Measurements from ENCODE around the gene NACA2. TPM values are rescaled to one million over a fixed set of nuclear protein-coding genes. Genes with fewer than 3 reads are reported as not detected.

Gene NACA2
- total RNA-seq (not detected in 2 replicates), polyA plus RNA-seq (not detected in 2 replicates)

DNA sequence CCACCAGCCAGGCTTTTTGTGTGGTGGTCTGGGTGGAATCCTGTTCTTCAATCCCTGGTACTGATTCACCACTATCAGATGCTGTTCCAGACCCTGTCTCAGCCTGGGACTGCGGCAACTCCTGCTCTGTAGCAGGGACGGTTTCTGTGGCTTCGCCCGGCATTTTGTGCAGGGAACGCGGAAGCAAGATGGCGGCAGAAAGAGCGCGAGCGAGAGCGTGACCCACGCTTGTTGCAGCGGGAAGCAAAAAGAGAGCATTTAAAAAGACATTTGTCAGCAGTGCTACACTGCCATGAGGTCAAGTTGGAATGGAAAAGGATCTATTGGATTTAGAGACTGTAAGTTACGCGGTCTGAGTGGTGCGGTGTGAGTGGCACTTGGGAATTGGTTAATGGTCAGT lies at the start of gene NACA2:
NACA2 (minus strand) TSS at position 202 of the 400 bp plus-strand sequence; CDS start at position 163, 39 bp downstream.
- Histone ChIP-seq H3K36me3 (no peaks in the 10 kb centered on the region), H3K27ac (no peak within 1 kb of the TSS), H3K27me3 (peaks cover 5% of the 10 kb centered on the region), H3K9me3 (ENCODE audit: low read depth) (no peaks in the 10 kb centered on the region), H3K4me3 (no peak within 1 kb of the TSS), H3K4me1 (ENCODE audit: low read depth) (no peaks in the 10 kb centered on the region)
- DNase-seq (ENCODE audit: low read depth in 1 of 2, low spot score in 1 of 2), result no peak
- TF ChIP-seq, protein P1, sequence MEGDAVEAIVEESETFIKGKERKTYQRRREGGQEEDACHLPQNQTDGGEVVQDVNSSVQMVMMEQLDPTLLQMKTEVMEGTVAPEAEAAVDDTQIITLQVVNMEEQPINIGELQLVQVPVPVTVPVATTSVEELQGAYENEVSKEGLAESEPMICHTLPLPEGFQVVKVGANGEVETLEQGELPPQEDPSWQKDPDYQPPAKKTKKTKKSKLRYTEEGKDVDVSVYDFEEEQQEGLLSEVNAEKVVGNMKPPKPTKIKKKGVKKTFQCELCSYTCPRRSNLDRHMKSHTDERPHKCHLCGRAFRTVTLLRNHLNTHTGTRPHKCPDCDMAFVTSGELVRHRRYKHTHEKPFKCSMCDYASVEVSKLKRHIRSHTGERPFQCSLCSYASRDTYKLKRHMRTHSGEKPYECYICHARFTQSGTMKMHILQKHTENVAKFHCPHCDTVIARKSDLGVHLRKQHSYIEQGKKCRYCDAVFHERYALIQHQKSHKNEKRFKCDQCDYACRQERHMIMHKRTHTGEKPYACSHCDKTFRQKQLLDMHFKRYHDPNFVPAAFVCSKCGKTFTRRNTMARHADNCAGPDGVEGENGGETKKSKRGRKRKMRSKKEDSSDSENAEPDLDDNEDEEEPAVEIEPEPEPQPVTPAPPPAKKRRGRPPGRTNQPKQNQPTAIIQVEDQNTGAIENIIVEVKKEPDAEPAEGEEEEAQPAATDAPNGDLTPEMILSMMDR (IDR thresholded peaks at IDR 0.05; ENCODE audit: low read depth, low read length), result no peak

DNA sequence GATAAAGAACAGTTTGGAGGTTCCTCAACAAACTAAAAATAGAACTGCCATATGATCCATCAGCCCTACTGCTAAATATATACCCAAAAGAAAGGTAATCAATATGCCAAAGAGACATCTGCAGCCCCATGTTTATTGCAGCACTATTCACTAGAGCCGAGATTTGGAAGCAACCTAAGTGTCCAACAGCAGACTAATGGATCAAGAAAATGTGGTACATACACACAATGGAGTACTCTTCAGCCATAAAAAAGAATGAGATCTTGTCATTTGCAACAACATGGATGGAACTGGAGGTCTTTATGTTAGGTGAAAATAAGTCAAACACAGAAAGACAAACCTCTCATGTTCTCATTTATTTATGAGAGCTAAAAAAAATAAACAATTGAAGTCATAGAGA lies 48.8 kb upstream of the NACA2 start:
- no peak for DNase-seq (ENCODE audit: low read depth in 1 of 2, low spot score in 1 of 2)

DNA sequence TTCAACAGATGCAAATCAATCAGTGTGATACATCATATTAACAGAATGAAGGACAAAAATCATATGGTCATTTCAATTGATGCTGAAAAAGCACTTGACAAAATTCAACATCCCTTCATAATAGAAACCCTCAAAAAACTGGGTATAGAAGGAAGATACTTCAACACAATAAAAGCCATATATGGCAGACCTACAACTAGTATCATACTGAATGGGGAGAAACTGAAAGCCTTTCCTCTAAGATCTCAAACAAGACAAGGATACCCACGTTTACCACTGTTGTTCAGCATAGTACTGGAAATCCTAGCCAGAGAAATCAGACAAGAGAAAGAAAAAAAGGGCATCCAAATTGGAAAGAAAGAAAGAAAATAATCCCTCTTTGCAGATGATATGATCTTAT lies 47.1 kb upstream of the NACA2 start:
- Histone ChIP-seq H3K36me3 (no peaks in the 10 kb centered on the region), H3K27ac (no peak overlapping the region), H3K4me1 (ENCODE audit: low read depth) (no peaks in the 10 kb centered on the region), H3K9me3 (ENCODE audit: low read depth) (no peaks in the 10 kb centered on the region), H3K27me3 (no peaks in the 10 kb centered on the region), H3K4me3 (no peak overlapping the region)
- TF ChIP-seq, protein P1 (IDR thresholded peaks at IDR 0.05; ENCODE audit: low read depth, low read length), result no peak
- DNase-seq (ENCODE audit: low read depth in 1 of 2, low spot score in 1 of 2), result no peak

More for the DNA sequence above, 48.8 kb upstream of the NACA2 start:
- H3K9me3 ChIP-seq (ENCODE audit: low read depth), result no peaks in the 10 kb centered on the region
- TF ChIP-seq, protein P1 (IDR thresholded peaks at IDR 0.05; ENCODE audit: low read depth, low read length), result no peak
- no peaks in the 10 kb centered on the region for H3K27me3 ChIP-seq
- no peak overlapping the region for H3K27ac ChIP-seq
- H3K36me3 ChIP-seq, result no peaks in the 10 kb centered on the region
- H3K4me1 ChIP-seq (ENCODE audit: low read depth), result no peaks in the 10 kb centered on the region
- no peak overlapping the region for H3K4me3 ChIP-seq

DNA sequence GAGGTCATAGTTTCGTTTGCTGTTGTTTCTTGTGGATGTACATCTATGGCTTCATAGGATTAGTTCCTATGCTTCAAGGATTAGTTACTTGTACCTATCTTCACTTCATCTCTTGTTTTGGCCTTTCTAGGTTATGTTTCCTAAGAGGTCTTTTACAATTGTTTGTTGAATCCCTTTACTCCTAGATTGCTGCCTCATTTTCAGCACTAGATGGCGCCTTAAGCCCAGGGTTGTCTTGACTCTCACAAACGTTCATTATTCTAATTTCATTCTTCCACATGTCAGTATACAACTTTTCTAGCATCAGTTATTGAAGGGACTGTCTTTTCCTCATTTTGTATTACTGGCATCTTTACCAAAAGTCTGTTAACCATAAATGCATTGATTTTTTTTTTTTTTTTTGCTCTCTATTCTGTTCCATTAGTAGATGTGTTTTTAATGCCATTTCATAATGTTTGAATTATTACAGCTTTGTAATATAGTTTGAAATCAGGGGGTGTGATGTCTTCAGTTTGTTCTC lies 45.0 kb upstream of the NACA2 start:
- DNase-seq (ENCODE audit: low read depth in 1 of 2, low spot score in 1 of 2), result peak; percentile 39 to 78
- H3K4me3 ChIP-seq, result no peak overlapping the region
- H3K27me3 ChIP-seq, result no peaks in the 10 kb centered on the region
- H3K27ac ChIP-seq, result no peak overlapping the region
- H3K36me3 ChIP-seq, result no peaks in the 10 kb centered on the region
- no peaks in the 10 kb centered on the region for H3K9me3 ChIP-seq (ENCODE audit: low read depth)
- TF ChIP-seq, protein P1 (IDR thresholded peaks at IDR 0.05; ENCODE audit: low read depth, low read length), result peak; percentile 82
- H3K4me1 ChIP-seq (ENCODE audit: low read depth), result no peaks in the 10 kb centered on the region

DNA sequence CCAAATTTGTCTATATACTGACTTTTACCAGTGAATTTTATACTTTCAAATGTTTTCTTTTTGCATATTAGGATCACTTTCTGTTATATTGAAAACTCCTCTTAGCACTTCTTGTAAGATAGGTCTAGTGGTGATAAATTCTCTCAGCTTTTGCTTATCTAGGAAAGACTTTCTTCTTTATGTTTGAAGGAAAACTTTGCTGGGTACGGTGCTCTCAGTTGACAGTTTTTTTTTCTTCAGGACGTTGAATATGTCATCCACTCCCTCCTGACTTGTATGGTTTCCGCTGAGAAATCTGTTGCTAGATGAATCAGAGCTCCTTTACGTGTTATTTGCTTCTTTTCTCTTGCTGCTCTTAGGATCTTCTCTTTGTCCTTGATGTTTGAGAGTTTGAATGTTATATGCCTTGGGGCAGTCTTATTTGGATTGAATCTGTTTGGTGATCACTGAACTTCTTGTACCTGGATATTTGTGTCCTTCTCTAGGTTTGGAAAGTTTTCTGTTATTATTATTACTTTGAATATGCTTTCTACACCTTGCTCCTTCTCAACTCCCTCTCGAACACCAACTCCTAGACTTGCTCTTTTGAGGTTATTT lies 44.0 kb upstream of the NACA2 start:
- H3K4me3 ChIP-seq, result no peak overlapping the region
- no peaks in the 10 kb centered on the region for H3K36me3 ChIP-seq
- DNase-seq (ENCODE audit: low read depth in 1 of 2, low spot score in 1 of 2), result no peak
- H3K4me1 ChIP-seq (ENCODE audit: low read depth), result no peaks in the 10 kb centered on the region
- no peaks in the 10 kb centered on the region for H3K27me3 ChIP-seq
- TF ChIP-seq, protein P1 (IDR thresholded peaks at IDR 0.05; ENCODE audit: low read depth, low read length), result no peak
- no peak overlapping the region for H3K27ac ChIP-seq
- no peaks in the 10 kb centered on the region for H3K9me3 ChIP-seq (ENCODE audit: low read depth)

Data from cardiac muscle cell (in vitro differentiated cells and primary cell).